ENCODE data around the gene PKNOX1.
"Not testable (repeated sequence)": the region's sequence is repeated elsewhere in the genome, so short reads cannot be mapped to it uniquely, and the experiment has no call there.

GRCh38 chr21:43043291-43043690, 68.9 kb downstream of the PKNOX1 start:
- not testable (repeated sequence) for TF ChIP-seq CTCF (IDR thresholded peaks at IDR 0.05; ENCODE audit: low read depth, low read length); POLR2A (IDR thresholded peaks at IDR 0.05; ENCODE audit: extremely low read depth, insufficient read length); MYC (IDR thresholded peaks at IDR 0.05; ENCODE audit: low read depth, low read length)

All from NB4 (cell line).